Panc1 (cell line): ENCODE data around the gene NANOS3. TPM values are rescaled to one million over a fixed set of nuclear protein-coding genes. Genes with fewer than 3 reads are reported as not detected.

ENCODE experiments used
- ATAC-seq: fragments of 200-7000 bp; cut with Tn5 transposase; 2 replicates; pipeline ENCODE4 v1.9.1; 2020; ENCODE audit warnings: mild to moderate bottlenecking, moderate library complexity
- BruUV-seq: library from RNA; stranded (reverse); fragments of 400-500 nt; replicated peaks from 2 replicates; lab custom pipeline; 2021; lab: Mats Ljungman, UMichigan
- CTCF ChIA-PET: fragments of 300-600 bp; sonication (Branson Sonifier 250); formaldehyde crosslinking; loops from one replicate; lab custom pipeline; 2022; ENCODE audit warnings: antibody characterized with exemption; lab: Charles Lee
- POLR2A ChIA-PET: fragments of 300-600 bp; sonication (Branson Sonifier 250); formaldehyde crosslinking; loops from one replicate; lab custom pipeline; 2022; ENCODE audit warnings: antibody characterized with exemption; lab: Charles Lee
- DNase-seq: peaks from one replicate; pipeline ENCODE4 v3.0.0-alpha.2; 2010; ENCODE audit warnings: low read depth, low spot score
- H3K27ac ChIP-seq: 2 replicates; pipeline ENCODE4 v1.5.1; 2011; ENCODE audit warnings: mild to moderate bottlenecking, low read length, inconsistent platforms
- H3K27me3 ChIP-seq: fragments of 200-500 bp; sonication (Bioruptor generic); 2 replicates; pipeline ENCODE4 v1.6.0; 2014; ENCODE audit warnings: low read length, inconsistent platforms; ENCODE audit not compliant: control insufficient read depth, insufficient read depth
- H3K36me3 ChIP-seq: fragments of 200-500 bp; sonication (Bioruptor generic); 2 replicates; pipeline ENCODE4 v1.5.1; 2014; ENCODE audit warnings: inconsistent platforms, mild to moderate bottlenecking, low read length, moderate library complexity; ENCODE audit not compliant: control insufficient read depth, insufficient read depth
- H3K4me1 ChIP-seq: 2 replicates; pipeline ENCODE4 v1.5.1; 2011; ENCODE audit warnings: inconsistent platforms, mild to moderate bottlenecking, low read length, moderate library complexity; ENCODE audit not compliant: control insufficient read depth, insufficient read depth
- H3K4me3 ChIP-seq, 2 experiments: 2 replicates each; pipeline ENCODE4 v1.5.1; 2011 to 2012; ENCODE audit warnings: low read depth in 2 of 2, low read length in 2 of 2, mild to moderate bottlenecking in 2 of 2, inconsistent platforms in 1 of 2, moderate library complexity in 1 of 2
- H3K9me3 ChIP-seq: fragments of 200-500 bp; sonication (Bioruptor generic); 2 replicates; pipeline ENCODE4 v1.5.1; 2014; ENCODE audit warnings: low read depth, mild to moderate bottlenecking, inconsistent platforms, low read length, moderate library complexity; ENCODE audit not compliant: control insufficient read depth, insufficient read depth
- POLR2AphosphoS5 ChIP-seq: IDR thresholded peaks from 2 replicates; pipeline ENCODE4 v1.6.1; 2012; ENCODE audit warnings: mild to moderate bottlenecking, low read depth, low read length, moderate library complexity
- REST ChIP-seq, 2 experiments: IDR thresholded peaks; 2 replicates each; pipeline ENCODE4 v1.6.1; 2011 to 2012; ENCODE audit warnings: low read depth in 2 of 2, control low read depth in 1 of 2, low read length in 1 of 2, mild to moderate bottlenecking in 1 of 2, moderate library complexity in 1 of 2; ENCODE audit not compliant: insufficient read depth in 1 of 2
- SIN3A ChIP-seq: IDR thresholded peaks from 2 replicates; pipeline ENCODE4 v1.6.1; 2012; ENCODE audit warnings: low read depth, mild to moderate bottlenecking, low read length, moderate library complexity, borderline replicate concordance; ENCODE audit not compliant: insufficient read depth
- TCF7L2 ChIP-seq: IDR thresholded peaks from 2 replicates; pipeline ENCODE4 v1.6.1; 2011; ENCODE audit warnings: mild to moderate bottlenecking, low read depth, low read length, inconsistent platforms
- in situ Hi-C: cut with HindIII; loops from 2 replicates; pipeline ENCODE4 v1.10.0; 2016; ENCODE audit warnings: low sequenced_read_pairs, low pct_unique_long_range_greater_than_20kb
- intact Hi-C: fragments of 100-400 bp; cut with micrococcal nuclease; formaldehyde crosslinking; loops from one replicate; pipeline ENCODE4 v1.10.0; 2022; ENCODE audit not compliant: unreplicated experiment
- total RNA-seq: library from RNA; stranded (reverse); gene quantifications from one replicate; pipeline ENCODE4 v1.2.1, GENCODE V29; 2021; ENCODE audit not compliant: unreplicated experiment
- TF ChIP-seq, protein P1 (sequence below): fragments of 450-650 bp; IDR thresholded peaks from 2 replicates; pipeline ENCODE4 v1.5.1; 2017; ENCODE audit warnings: mild to moderate bottlenecking

NANOS3 gene
- total RNA-seq, 1 experiment from 2014 or later, result 0.33 TPM

- peak overlapping the region; percentile 81 to 91 for H3K4me3 ChIP-seq
- no peaks in the 10 kb centered on the region for H3K9me3 ChIP-seq
- TF ChIP-seq, protein P1, sequence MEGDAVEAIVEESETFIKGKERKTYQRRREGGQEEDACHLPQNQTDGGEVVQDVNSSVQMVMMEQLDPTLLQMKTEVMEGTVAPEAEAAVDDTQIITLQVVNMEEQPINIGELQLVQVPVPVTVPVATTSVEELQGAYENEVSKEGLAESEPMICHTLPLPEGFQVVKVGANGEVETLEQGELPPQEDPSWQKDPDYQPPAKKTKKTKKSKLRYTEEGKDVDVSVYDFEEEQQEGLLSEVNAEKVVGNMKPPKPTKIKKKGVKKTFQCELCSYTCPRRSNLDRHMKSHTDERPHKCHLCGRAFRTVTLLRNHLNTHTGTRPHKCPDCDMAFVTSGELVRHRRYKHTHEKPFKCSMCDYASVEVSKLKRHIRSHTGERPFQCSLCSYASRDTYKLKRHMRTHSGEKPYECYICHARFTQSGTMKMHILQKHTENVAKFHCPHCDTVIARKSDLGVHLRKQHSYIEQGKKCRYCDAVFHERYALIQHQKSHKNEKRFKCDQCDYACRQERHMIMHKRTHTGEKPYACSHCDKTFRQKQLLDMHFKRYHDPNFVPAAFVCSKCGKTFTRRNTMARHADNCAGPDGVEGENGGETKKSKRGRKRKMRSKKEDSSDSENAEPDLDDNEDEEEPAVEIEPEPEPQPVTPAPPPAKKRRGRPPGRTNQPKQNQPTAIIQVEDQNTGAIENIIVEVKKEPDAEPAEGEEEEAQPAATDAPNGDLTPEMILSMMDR, result no peak
- no peak for TF ChIP-seq SIN3A
- TF ChIP-seq POLR2AphosphoS5, result 0 out of 2 replicates have a peak, but pooled peaks have one; percentile 32
- intact Hi-C loops, result no loop called here
- no TSS peak for BruUV-seq
- POLR2A ChIA-PET, result interaction anchor here (0.6 to 1.1 kb wide), 2 partner anchors 11 to 60 kb away, joined by 3 to 5 read pairs; no protein-coding TSS in a partner anchor
- H3K36me3 ChIP-seq, result peaks cover 8% of the 10 kb centered on the region
- ATAC-seq (no peak), DNase-seq (no peak)
- CTCF ChIA-PET, result interaction anchor here (1.4 kb wide), 1 partner anchor 22 kb away, joined by 3 read pairs; no protein-coding TSS in a partner anchor
- H3K4me1 ChIP-seq, result peaks cover 44% of the 10 kb centered on the region
- H3K27ac ChIP-seq, result peak overlapping the region; percentile 92
- in situ Hi-C loops, result no loop called here
- no peaks in the 10 kb centered on the region for H3K27me3 ChIP-seq
These were observed 37.0 kb upstream of the NANOS3 start for GRCh38 chr19:13839938-13840304.

GRCh38 chr19:13840305-13841085, 36.4 kb upstream of the NANOS3 start:
- DNase-seq (no peak), ATAC-seq (no peak)
- ChIA-PET POLR2A (interaction anchor here (0.6 to 1.1 kb wide), 2 partner anchors 10 to 60 kb away, joined by 3 to 5 read pairs; no protein-coding TSS in a partner anchor), CTCF (interaction anchor here (1.4 kb wide), 1 partner anchor 22 kb away, joined by 3 read pairs; no protein-coding TSS in a partner anchor)
- Histone ChIP-seq H3K4me1 (peaks cover 47% of the 10 kb centered on the region), H3K9me3 (no peaks in the 10 kb centered on the region), H3K27ac (peak overlapping the region; percentile 92), H3K27me3 (no peaks in the 10 kb centered on the region), H3K4me3 (peak overlapping the region; percentile 81 to 91), H3K36me3 (peaks cover 8% of the 10 kb centered on the region)
- no peak; the same call in 1 of the 2 replicates for TF ChIP-seq POLR2AphosphoS5
- TF ChIP-seq SIN3A, result no peak
- TF ChIP-seq REST (IDR thresholded peaks at IDR 0.05; ENCODE audit: insufficient read depth in 1 of 2, low read depth in 2 of 2, low read length in 1 of 2), result no peak
- TF ChIP-seq, protein P1, result no peak
- no peak for TF ChIP-seq TCF7L2
- BruUV-seq, result no TSS peak
- in situ Hi-C loops, result no loop called here
- intact Hi-C loops, result no loop called here
